Measurements from ENCODE around the gene MAPK11.

MAPK11 gene

DNA sequence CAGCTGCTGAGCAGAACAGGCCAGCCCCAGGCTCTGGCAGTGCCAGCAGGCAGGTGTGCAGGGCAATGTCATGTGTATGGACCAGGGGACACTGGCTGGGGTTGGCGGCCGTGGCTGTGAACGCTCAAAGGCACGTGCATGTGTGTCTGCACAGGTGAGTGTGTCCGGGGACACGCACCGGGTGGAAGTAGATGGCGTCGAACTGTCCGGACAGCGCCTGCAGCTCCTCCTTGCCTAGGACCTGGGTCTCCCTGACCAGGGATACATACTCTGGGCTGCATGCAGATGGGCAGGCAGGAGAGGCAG, 20.0 kb downstream of the MAPK11 start:
- no peak for DNase-seq (ENCODE audit: insufficient read length, low spot score)
- TF ChIP-seq, protein P1, sequence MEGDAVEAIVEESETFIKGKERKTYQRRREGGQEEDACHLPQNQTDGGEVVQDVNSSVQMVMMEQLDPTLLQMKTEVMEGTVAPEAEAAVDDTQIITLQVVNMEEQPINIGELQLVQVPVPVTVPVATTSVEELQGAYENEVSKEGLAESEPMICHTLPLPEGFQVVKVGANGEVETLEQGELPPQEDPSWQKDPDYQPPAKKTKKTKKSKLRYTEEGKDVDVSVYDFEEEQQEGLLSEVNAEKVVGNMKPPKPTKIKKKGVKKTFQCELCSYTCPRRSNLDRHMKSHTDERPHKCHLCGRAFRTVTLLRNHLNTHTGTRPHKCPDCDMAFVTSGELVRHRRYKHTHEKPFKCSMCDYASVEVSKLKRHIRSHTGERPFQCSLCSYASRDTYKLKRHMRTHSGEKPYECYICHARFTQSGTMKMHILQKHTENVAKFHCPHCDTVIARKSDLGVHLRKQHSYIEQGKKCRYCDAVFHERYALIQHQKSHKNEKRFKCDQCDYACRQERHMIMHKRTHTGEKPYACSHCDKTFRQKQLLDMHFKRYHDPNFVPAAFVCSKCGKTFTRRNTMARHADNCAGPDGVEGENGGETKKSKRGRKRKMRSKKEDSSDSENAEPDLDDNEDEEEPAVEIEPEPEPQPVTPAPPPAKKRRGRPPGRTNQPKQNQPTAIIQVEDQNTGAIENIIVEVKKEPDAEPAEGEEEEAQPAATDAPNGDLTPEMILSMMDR (IDR thresholded peaks at IDR 0.05; ENCODE audit: insufficient read depth, missing control alignments) = no peak
- FAIRE-seq = no peak

DNA sequence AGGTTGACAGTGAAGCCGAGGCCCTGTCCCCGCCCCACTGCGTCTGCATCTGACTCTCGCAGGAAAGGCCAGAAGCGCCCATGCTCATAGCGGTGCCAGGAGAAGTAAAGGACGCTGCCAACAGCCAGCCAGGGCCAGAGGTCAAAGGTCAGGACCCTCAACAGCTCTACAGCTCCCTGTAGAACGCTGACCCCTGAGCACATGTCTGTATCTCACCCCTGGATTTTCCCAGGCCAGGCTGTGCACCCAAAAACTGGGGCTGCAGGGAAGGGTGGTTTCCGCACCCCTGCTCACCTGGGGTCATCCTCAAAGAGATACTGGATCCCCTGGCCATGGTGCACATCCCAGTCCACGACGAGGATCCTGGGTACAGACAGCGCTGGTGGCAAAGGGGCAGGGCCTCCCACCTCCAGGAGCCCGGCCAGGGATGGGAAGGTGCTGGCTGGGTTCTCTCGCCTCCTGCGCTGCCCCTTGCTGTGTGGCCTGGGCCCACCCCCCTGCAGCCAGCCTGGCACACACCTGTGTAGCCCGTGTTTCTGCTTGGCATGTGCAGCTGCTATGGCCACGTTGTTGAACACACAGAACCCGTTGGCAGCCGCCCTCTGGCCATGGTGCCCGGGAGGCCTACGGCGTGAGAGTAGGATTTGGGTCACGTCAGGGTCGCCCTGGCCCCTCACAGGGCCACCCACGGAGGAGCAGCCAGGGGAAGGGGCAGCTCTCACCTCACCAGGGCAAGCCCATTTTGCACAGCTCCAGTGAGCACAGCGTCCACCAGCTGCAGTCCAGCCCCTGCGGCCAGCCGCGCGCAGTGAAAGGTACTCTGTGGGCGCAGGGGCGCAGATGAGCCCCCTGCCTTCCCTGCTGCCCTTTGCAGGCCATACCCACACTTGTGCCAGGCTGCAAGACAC, 20.6 kb downstream of the MAPK11 start:
- FAIRE-seq (no peak), DNase-seq (ENCODE audit: insufficient read length, low spot score) (no peak)
- TF ChIP-seq, protein P1 (IDR thresholded peaks at IDR 0.05; ENCODE audit: insufficient read depth, missing control alignments) = no peak

DNA sequence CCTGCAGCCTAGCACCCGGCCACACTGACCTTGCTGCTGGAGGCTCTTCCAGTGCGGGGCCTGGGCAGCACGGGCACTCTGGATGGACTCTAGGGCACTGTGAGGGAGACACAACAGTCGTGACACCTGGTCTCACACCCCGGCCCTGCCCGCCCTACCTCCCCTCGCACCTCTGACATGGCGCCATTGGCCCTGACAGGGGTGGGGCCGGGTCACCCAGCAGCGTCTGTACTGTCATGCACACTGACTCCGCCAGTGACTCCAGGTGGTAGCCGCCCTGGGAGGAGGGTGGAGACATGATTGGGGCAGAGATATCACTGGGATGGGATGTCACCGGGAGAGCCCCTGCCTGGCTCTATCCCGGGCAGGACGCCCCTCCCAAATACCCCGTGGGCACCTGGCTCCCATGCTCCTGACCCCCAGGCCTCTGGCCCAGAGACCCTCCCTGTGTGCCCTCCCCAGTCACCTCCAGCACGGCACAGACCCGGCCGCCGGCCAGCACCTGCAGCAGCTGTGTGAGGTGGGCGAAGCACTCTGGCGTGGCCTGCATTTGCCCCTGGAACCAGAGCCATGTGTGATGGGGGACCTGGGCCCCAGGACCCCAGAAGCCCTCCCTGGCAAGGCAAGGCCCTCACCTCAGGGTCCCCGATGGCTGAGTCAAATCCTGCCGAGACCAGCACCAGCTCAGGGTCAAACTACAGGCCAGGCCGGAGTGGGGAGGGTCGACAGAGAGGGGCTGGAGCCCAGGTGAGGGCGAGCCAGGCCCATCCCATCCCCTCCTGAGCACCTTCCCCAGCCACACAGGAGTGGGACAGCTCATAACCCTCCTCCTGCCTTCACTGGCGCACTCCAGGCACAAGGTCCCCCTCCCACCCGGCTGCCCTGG, 21.7 kb downstream of the MAPK11 start:
- no peak for DNase-seq (ENCODE audit: insufficient read length, low spot score)
- FAIRE-seq = no peak
- TF ChIP-seq, protein P1 (IDR thresholded peaks at IDR 0.05; ENCODE audit: insufficient read depth, missing control alignments) = no peak

DNA sequence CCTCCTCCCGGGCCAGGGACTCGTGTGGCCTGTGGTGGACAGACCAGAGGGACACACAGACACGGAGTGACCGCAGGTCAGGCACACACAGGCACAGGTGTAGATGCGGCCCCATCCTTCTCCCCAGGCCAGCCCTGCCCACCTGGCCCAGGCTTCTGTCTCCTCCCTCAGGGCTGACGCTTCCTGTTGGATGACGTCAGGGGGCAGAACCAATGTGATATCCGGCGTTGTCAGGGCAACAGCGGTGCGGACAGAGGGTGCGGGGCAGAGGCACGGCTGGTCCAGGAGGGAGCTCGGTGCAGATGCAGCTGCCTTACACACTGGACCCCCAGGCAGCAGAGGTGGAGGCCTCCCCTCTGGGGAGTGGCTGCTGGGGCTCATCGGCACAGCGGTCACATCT, 22.4 kb downstream of the MAPK11 start:
- FAIRE-seq (no peak), DNase-seq (ENCODE audit: insufficient read length, low spot score) (no peak)
- TF ChIP-seq, protein P1 (IDR thresholded peaks at IDR 0.05; ENCODE audit: insufficient read depth, missing control alignments) = no peak

DNA sequence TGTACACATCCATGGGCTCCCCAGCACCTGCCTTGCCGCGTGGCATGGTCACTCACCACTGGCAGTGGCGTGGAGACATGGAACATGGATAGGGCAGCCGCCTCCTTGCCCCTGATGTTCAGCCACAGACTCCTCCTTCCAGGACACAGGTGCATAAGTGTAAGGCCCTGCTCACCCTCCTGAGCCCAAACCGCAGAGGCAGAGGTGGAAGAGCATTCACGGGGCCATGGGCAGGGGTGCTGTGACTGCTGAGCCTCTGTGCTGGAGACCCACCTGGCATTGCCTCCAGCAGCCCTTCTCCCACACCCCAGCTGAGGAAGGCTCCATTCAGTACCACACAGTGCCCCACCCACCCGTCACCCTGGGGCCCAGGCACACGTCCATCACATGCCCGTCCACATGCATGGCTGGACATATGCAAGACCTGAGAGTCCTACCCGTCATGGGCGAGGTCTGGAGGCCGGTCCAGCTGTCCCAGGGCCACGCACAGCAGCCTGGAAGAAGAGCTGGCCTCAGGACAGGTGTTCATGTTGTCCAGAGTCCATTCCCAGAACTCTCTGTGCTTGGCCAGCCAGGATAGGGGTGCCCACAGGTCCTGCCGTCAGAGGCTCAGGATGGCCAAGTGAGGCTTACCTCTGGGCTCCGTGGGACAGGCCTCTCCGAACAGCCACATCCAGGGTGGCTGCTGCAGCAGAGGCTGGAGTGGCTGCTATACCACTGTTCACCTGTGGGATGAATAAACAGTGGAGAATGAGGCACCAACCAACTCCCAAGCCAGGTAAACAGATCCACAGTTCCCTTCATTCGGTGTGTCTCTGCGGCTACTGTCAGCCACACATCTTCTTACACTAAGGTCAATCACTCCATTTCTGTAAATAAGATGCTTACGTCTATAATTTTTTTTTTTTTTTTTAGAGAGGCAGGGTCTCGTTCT, 23.7 kb downstream of the MAPK11 start:
- FAIRE-seq (no peak), DNase-seq (ENCODE audit: insufficient read length, low spot score) (no peak)

More for the DNA sequence above, 23.7 kb downstream of the MAPK11 start:
- TF ChIP-seq, protein P1 (IDR thresholded peaks at IDR 0.05; ENCODE audit: insufficient read depth, missing control alignments) = no peak
